ENCODE measurements around the gene SLC44A3. TPM values are rescaled to one million over a fixed set of nuclear protein-coding genes. Genes with fewer than 3 reads are reported as not detected.

Gene SLC44A3
- total and polyA plus RNA-seq, 2 of the 13 experiments (the other 11 are each of a cell fraction or from before 2014, with no cell fraction given): 6.8 to 14.1 TPM

DNA sequence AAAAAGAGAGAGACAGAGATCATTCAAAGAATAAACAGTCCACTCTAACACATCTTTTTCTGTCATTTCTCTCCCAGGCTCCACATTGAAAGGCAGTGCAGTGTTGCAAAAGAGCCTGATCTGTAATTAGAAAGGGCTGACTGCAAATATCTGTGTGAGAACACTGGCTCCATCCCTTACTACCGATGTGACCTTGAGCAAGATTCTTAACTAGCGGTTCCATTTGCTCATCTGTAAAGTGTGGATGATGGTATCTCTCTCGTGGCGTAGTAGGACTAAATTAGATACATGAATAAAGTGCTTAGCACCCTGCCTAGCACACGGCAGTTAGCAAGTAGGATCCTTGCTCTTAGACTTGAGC lies 26.9 kb upstream of the SLC44A3 start (continued):
- TF ChIP-seq FOXP1 (IDR thresholded peaks at IDR 0.05): no peak
- peak; percentile 50; the same call in 1 of the 2 replicates for TF ChIP-seq FOXP1 (CRISPR knock-in tag; IDR thresholded peaks at IDR 0.05)
- TF ChIP-seq ZNF432 (CRISPR knock-in tag; IDR thresholded peaks at IDR 0.05; ENCODE audit: borderline replicate concordance): no peak
- TF ChIP-seq ZMYM3 (CRISPR knock-in tag; IDR thresholded peaks at IDR 0.05): 0 out of 2 replicates have a peak, but pooled peaks have one; percentile 26

DNA sequence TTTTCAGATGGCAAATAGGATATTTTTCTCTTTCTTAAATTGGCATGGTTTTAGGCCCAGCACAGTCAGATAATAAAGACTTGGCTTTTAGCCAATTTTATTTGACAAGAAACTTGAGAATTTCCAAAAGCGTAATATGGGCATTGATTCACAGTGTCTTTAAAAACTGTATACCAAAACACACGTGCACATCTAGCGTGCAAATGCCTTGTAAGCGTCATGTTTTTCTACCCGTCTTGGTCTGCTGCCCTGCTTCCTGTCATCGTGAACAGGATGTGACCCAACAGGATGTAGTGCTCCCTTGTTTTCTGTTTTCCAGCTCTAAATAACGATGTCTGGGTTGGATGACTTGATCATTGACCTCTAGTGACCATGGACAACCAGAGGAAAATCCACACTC lies 24.7 kb upstream of the SLC44A3 start:
- in situ Hi-C loops (cut with HindIII; ENCODE audit: extremely low pct_ligation_motif_present, low pct_unique_long_range_greater_than_20kb) (no loop called here), intact Hi-C loops (cut with micrococcal nuclease; ENCODE audit: unreplicated experiment) (no loop called here)
- Histone ChIP-seq H3K4me1 (ENCODE audit: insufficient read depth, low read length) (peaks cover 75% of the 10 kb centered on the region), H3K36me3 (replicated peaks in 1 of 2; ENCODE audit: control insufficient read depth in 1 of 2, insufficient read depth in 2 of 2, low read length in 2 of 2) (no peaks in the 10 kb centered on the region), H3K79me2 (ENCODE audit: insufficient read depth, low read length) (no peaks in the 10 kb centered on the region), H3K9ac (ENCODE audit: insufficient read depth, low read depth, low read length) (no peak overlapping the region), H3K4me3 (replicated peaks in 1 of 3; ENCODE audit: insufficient read depth in 1 of 3, low read depth in 2 of 3, low read length in 3 of 3) (no peak overlapping the region), H4K20me1 (ENCODE audit: insufficient read depth, low read length) (no peaks in the 10 kb centered on the region), H3K27me3 (ENCODE audit: control insufficient read depth in 1 of 2, insufficient read depth in 2 of 2, low read length in 2 of 2) (no peaks in the 10 kb centered on the region), H3K27ac (ENCODE audit: extremely low read length, insufficient read depth, low read length) (no peak overlapping the region), H3K9me3 (ENCODE audit: low read length) (no peaks in the 10 kb centered on the region), H2AFZ (ENCODE audit: low read length) (no peak overlapping the region), H3K4me2 (ENCODE audit: low read depth, low read length) (no peak overlapping the region)
- TF ChIP-seq, protein P1, sequence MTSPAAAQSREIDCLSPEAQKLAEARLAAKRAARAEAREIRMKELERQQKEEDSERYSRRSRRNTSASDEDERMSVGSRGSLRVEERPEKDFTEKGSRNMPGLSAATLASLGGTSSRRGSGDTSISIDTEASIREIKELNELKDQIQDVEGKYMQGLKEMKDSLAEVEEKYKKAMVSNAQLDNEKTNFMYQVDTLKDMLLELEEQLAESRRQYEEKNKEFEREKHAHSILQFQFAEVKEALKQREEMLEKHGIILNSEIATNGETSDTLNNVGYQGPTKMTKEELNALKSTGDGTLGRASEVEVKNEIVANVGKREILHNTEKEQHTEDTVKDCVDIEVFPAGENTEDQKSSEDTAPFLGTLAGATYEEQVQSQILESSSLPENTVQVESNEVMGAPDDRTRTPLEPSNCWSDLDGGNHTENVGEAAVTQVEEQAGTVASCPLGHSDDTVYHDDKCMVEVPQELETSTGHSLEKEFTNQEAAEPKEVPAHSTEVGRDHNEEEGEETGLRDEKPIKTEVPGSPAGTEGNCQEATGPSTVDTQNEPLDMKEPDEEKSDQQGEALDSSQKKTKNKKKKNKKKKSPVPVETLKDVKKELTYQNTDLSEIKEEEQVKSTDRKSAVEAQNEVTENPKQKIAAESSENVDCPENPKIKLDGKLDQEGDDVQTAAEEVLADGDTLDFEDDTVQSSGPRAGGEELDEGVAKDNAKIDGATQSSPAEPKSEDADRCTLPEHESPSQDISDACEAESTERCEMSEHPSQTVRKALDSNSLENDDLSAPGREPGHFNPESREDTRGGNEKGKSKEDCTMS (CRISPR knock-in tag; conservative IDR thresholded peaks at IDR 0.05): no peak
- TF ChIP-seq LCORL (IDR thresholded peaks at IDR 0.05) (peak; percentile 34; the same call in 1 of the 2 replicates), LCORL (CRISPR knock-in tag; IDR thresholded peaks at IDR 0.05) (no peak)
- TF ChIP-seq, protein P2, sequence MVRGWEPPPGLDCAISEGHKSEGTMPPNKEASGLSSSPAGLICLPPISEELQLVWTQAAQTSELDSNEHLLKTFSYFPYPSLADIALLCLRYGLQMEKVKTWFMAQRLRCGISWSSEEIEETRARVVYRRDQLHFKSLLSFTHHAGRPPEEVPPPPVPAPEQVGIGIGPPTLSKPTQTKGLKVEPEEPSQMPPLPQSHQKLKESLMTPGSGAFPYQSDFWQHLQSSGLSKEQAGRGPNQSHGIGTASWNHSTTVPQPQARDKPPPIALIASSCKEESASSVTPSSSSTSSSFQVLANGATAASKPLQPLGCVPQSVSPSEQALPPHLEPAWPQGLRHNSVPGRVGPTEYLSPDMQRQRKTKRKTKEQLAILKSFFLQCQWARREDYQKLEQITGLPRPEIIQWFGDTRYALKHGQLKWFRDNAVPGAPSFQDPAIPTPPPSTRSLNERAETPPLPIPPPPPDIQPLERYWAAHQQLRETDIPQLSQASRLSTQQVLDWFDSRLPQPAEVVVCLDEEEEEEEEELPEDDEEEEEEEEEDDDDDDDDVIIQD (CRISPR knock-in tag; IDR thresholded peaks at IDR 0.05; ENCODE audit: low read depth): 0 out of 2 replicates have a peak, but pooled peaks have one; percentile 15
- ChIA-PET CTCF (ENCODE audit: low intra/inter-chr PET ratio, low total read pairs) (no interaction called here), POLR2A (no interaction called here)
- ATAC-seq: no peak
- 92% methylated on average over 7 of the region's 7 CpGs for WGBS (ENCODE audit: low lambda C conversion rate)
- BruUV-seq (replicated peaks): no TSS peak
- FAIRE-seq: no peak
- DNase-seq (ENCODE audit: low spot score): no peak

Measured in HepG2 (cell line).